ENCODE results near the gene LMO4. TPM values are rescaled to one million over a fixed set of nuclear protein-coding genes. Genes with fewer than 3 reads are reported as not detected.
A peak's percentile ranks its signal among the peaks of the same experiment; 100 is the strongest.

Gene LMO4
- total RNA-seq, 1 donor from 2014 or later = 33.9 TPM

GRCh38 chr1:87327376-87328271, 1.1 kb upstream of the LMO4 start:
- H3K4me1 ChIP-seq (ENCODE audit: control insufficient read depth in 3 of 3, insufficient read depth in 3 of 3, low read length in 3 of 3) = peaks cover 10 to 23% (median 23%) of the 10 kb centered on the region in 3 donors
- H3K36me3 ChIP-seq (ENCODE audit: control insufficient read depth in 3 of 3, insufficient read depth in 3 of 3, low read length in 3 of 3) = no peaks in the 10 kb centered on the region
- H3K27ac ChIP-seq (ENCODE audit: low read depth, low read length) = peak overlapping the region; percentile 96
- peak overlapping the region; percentile 82 to 87 (median 83) for H3K4me3 ChIP-seq (ENCODE audit: low read length in 3 of 3)
- H3K9me3 ChIP-seq (ENCODE audit: control insufficient read depth in 3 of 3, low read length in 3 of 3) = no peaks in the 10 kb centered on the region
- H3K27me3 ChIP-seq (ENCODE audit: control insufficient read depth in 3 of 3, insufficient read depth in 3 of 3, low read length in 3 of 3) = no peaks in the 10 kb centered on the region
- H3K9ac ChIP-seq (ENCODE audit: low read depth in 1 of 3, low read length in 3 of 3) = peak overlapping the region; percentile 90 to 94 (median 93)

- Histone ChIP-seq H3K36me3 (ENCODE audit: control insufficient read depth in 3 of 3, insufficient read depth in 3 of 3, low read length in 3 of 3) (no peaks in the 10 kb centered on the region), H3K27me3 (ENCODE audit: control insufficient read depth in 3 of 3, insufficient read depth in 3 of 3, low read length in 3 of 3) (no peaks in the 10 kb centered on the region), H3K27ac (ENCODE audit: low read depth, low read length) (peak overlapping the region; percentile 90), H3K4me1 (ENCODE audit: control insufficient read depth in 3 of 3, insufficient read depth in 3 of 3, low read length in 3 of 3) (peaks cover 12 to 32% (median 29%) of the 10 kb centered on the region in 3 donors), H3K4me3 (ENCODE audit: low read length in 3 of 3) (peak overlapping the region; percentile 82 to 90 (median 84)), H3K9me3 (ENCODE audit: control insufficient read depth in 3 of 3, low read length in 3 of 3) (no peaks in the 10 kb centered on the region), H3K9ac (ENCODE audit: low read depth in 1 of 3, low read length in 3 of 3) (peak overlapping the region; percentile 60 to 84 (median 78))
Observed at GRCh38 chr1:87329051-87329525, 408 bp downstream of the LMO4 start.

GRCh38 chr1:87329526-87330056, 911 bp downstream of the LMO4 start:
- H3K4me1 ChIP-seq (ENCODE audit: control insufficient read depth in 3 of 3, insufficient read depth in 3 of 3, low read length in 3 of 3) = peaks cover 17 to 37% (median 33%) of the 10 kb centered on the region in 3 donors
- H3K9me3 ChIP-seq (ENCODE audit: control insufficient read depth in 3 of 3, low read length in 3 of 3) = no peaks in the 10 kb centered on the region
- H3K36me3 ChIP-seq (ENCODE audit: control insufficient read depth in 3 of 3, insufficient read depth in 3 of 3, low read length in 3 of 3) = no peaks in the 10 kb centered on the region
- H3K4me3 ChIP-seq (ENCODE audit: low read length in 3 of 3) = peak overlapping the region; percentile 82 to 90 (median 84)
- peak overlapping the region; percentile 90 for H3K27ac ChIP-seq (ENCODE audit: low read depth, low read length)
- peak overlapping the region; percentile 60 to 84 (median 78) for H3K9ac ChIP-seq (ENCODE audit: low read depth in 1 of 3, low read length in 3 of 3)
- no peaks in the 10 kb centered on the region for H3K27me3 ChIP-seq (ENCODE audit: control insufficient read depth in 3 of 3, insufficient read depth in 3 of 3, low read length in 3 of 3)

GRCh38 chr1:87330057-87330884, 1.6 kb downstream of the LMO4 start:
- peaks cover 18 to 38% (median 34%) of the 10 kb centered on the region in 3 donors for H3K4me1 ChIP-seq (ENCODE audit: control insufficient read depth in 3 of 3, insufficient read depth in 3 of 3, low read length in 3 of 3)
- H3K36me3 ChIP-seq (ENCODE audit: control insufficient read depth in 3 of 3, insufficient read depth in 3 of 3, low read length in 3 of 3) = no peaks in the 10 kb centered on the region
- no peaks in the 10 kb centered on the region for H3K9me3 ChIP-seq (ENCODE audit: control insufficient read depth in 3 of 3, low read length in 3 of 3)
- H3K27me3 ChIP-seq (ENCODE audit: control insufficient read depth in 3 of 3, insufficient read depth in 3 of 3, low read length in 3 of 3) = no peaks in the 10 kb centered on the region
- H3K9ac ChIP-seq (ENCODE audit: low read depth in 1 of 3, low read length in 3 of 3) = peak overlapping the region; percentile 60 to 84 (median 78)
- peak overlapping the region; percentile 82 to 90 (median 84) for H3K4me3 ChIP-seq (ENCODE audit: low read length in 3 of 3)
- H3K27ac ChIP-seq (ENCODE audit: low read depth, low read length) = peak overlapping the region; percentile 90

GRCh38 chr1:87330885-87331364, 2.2 kb downstream of the LMO4 start:
- H3K27ac ChIP-seq (ENCODE audit: low read depth, low read length) = peak overlapping the region; percentile 90
- H3K4me1 ChIP-seq (ENCODE audit: control insufficient read depth in 3 of 3, insufficient read depth in 3 of 3, low read length in 3 of 3) = peaks cover 21 to 41% (median 37%) of the 10 kb centered on the region in 3 donors
- no peaks in the 10 kb centered on the region for H3K9me3 ChIP-seq (ENCODE audit: control insufficient read depth in 3 of 3, low read length in 3 of 3)
- peak overlapping the region; percentile 60 to 84 (median 78) for H3K9ac ChIP-seq (ENCODE audit: low read depth in 1 of 3, low read length in 3 of 3)
- no peaks in the 10 kb centered on the region for H3K36me3 ChIP-seq (ENCODE audit: control insufficient read depth in 3 of 3, insufficient read depth in 3 of 3, low read length in 3 of 3)
- H3K4me3 ChIP-seq (ENCODE audit: low read length in 3 of 3) = peak overlapping the region; percentile 82 to 90 (median 84)
- H3K27me3 ChIP-seq (ENCODE audit: control insufficient read depth in 3 of 3, insufficient read depth in 3 of 3, low read length in 3 of 3) = no peaks in the 10 kb centered on the region

- H3K9me3 ChIP-seq (ENCODE audit: control insufficient read depth in 3 of 3, low read length in 3 of 3) = no peaks in the 10 kb centered on the region
- H3K4me3 ChIP-seq (ENCODE audit: low read length in 3 of 3) = peak overlapping the region; percentile 61 to 84 (median 65)
- peaks cover 25 to 47% (median 43%) of the 10 kb centered on the region in 3 donors for H3K4me1 ChIP-seq (ENCODE audit: control insufficient read depth in 3 of 3, insufficient read depth in 3 of 3, low read length in 3 of 3)
- no peaks in the 10 kb centered on the region for H3K27me3 ChIP-seq (ENCODE audit: control insufficient read depth in 3 of 3, insufficient read depth in 3 of 3, low read length in 3 of 3)
- H3K36me3 ChIP-seq (ENCODE audit: control insufficient read depth in 3 of 3, insufficient read depth in 3 of 3, low read length in 3 of 3) = no peaks in the 10 kb centered on the region
- H3K27ac ChIP-seq (ENCODE audit: low read depth, low read length) = peak overlapping the region; percentile 61
- peak overlapping the region; percentile 71 to 80 (median 77) for H3K9ac ChIP-seq (ENCODE audit: low read depth in 1 of 3, low read length in 3 of 3)
Observed at GRCh38 chr1:87331365-87332241, 2.9 kb downstream of the LMO4 start.

- H3K9me3 ChIP-seq (ENCODE audit: control insufficient read depth in 3 of 3, low read length in 3 of 3) = no peaks in the 10 kb centered on the region
- peak overlapping the region; percentile 55 to 67 (median 64) for H3K4me3 ChIP-seq (ENCODE audit: low read length in 3 of 3)
- peak overlapping the region; percentile 45 for H3K27ac ChIP-seq (ENCODE audit: low read depth, low read length)
- H3K36me3 ChIP-seq (ENCODE audit: control insufficient read depth in 3 of 3, insufficient read depth in 3 of 3, low read length in 3 of 3) = no peaks in the 10 kb centered on the region
- H3K9ac ChIP-seq (ENCODE audit: low read depth in 1 of 3, low read length in 3 of 3) = peak overlapping the region; percentile 14 to 62 (median 58)
- H3K4me1 ChIP-seq (ENCODE audit: control insufficient read depth in 3 of 3, insufficient read depth in 3 of 3, low read length in 3 of 3) = peaks cover 20 to 41% (median 40%) of the 10 kb centered on the region in 3 donors
- H3K27me3 ChIP-seq (ENCODE audit: control insufficient read depth in 3 of 3, insufficient read depth in 3 of 3, low read length in 3 of 3) = no peaks in the 10 kb centered on the region
Observed at GRCh38 chr1:87333692-87334347, 5.1 kb downstream of the LMO4 start.

GRCh38 chr1:87334351-87335174, 5.9 kb downstream of the LMO4 start:
- Histone ChIP-seq H3K36me3 (ENCODE audit: control insufficient read depth in 3 of 3, insufficient read depth in 3 of 3, low read length in 3 of 3) (peaks cover under 1 to 4% (median 2%) of the 10 kb centered on the region in 3 donors), H3K27ac (ENCODE audit: low read depth, low read length) (peak overlapping the region; percentile 45), H3K4me3 (ENCODE audit: low read length in 3 of 3) (peak overlapping the region; percentile 63 to 67 (median 64)), H3K4me1 (ENCODE audit: control insufficient read depth in 3 of 3, insufficient read depth in 3 of 3, low read length in 3 of 3) (peaks cover 20 to 41% (median 40%) of the 10 kb centered on the region in 3 donors), H3K9ac (ENCODE audit: low read depth in 1 of 3, low read length in 3 of 3) (peak overlapping the region; percentile 44 to 74 (median 62)), H3K27me3 (ENCODE audit: control insufficient read depth in 3 of 3, insufficient read depth in 3 of 3, low read length in 3 of 3) (no peaks in the 10 kb centered on the region), H3K9me3 (ENCODE audit: control insufficient read depth in 3 of 3, low read length in 3 of 3) (no peaks in the 10 kb centered on the region)
